Bone marrow (tissue), 2 donors: ENCODE measurements around the gene TEDC2.
A peak's percentile ranks its signal among the peaks of the same experiment; 100 is the strongest.
"Not testable (repeated sequence)": the region's sequence is repeated elsewhere in the genome, so short reads cannot be mapped to it uniquely, and the experiment has no call there.

Experiments
- DNase-seq, 2 donors: peaks; one replicate each; lab custom pipeline; 2025; lab: John Stamatoyannopoulos, UW

The TEDC2 gene

DNA sequence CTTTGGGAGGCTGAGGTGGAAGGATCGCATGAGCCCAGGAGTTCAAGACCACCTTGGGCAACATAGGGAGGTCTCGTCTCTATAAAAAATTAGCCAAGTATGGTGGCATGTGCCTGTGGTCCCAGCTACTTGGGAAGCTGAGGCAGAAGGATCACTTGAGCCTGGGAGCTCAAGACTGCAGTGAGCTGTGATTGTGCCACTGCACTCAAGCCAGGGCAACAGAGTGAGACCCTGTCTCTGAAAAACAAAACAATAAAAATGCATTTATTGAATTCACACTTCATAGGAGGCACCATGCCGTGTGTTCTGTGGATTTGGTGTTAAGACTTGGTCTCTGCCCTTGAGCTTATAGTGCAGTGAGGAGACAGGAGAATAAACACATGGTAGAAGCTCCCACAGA, 17.4 kb downstream of the TEDC2 start:
- DNase-seq: no peak

DNA sequence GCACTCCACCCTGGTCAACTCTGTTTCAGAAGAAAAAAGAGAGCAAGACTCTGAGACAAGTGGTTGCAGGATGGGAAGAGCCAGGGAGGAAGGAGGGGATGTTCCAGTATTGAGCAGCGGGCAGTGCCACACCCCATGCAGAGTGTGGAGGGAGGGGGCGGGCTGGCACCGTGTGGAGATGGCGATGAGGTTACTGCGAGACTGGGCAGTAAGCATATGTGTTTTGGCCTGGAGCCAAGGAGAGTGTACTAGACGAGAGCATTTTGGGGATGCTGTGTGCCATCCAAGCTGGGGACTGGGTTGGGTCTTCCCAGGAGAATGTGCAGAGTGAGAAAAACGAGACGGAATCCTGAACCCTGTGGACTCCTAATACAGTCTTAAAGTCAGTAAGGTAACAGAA, 18.4 kb downstream of the TEDC2 start:
- DNase-seq: no peak

DNA sequence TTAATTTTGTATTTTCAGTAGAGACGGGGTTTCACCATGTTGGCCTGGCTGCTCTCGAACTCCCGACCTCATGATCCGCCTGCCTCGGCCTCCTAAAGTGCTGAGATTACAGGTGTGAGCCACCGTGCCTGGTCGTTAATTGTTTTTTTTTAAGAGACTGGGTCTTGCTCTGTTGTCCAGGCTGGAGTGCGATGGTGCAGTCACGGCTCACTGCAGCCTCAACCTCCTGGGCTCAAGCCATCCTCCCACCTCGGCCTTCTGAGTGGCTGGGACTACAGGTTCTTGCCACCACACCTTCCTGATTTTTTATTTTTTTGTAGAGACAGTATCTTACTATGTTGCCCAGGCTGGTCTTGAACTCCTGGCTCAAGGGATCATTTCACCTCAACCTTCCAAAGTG, 20.1 kb downstream of the TEDC2 start:
- DNase-seq: not testable (repeated sequence)

GRCh38 chr16:2480948-2481347, 21.0 kb downstream of the TEDC2 start:
- no peak for DNase-seq

GRCh38 chr16:2481676-2482075, 21.8 kb downstream of the TEDC2 start:
- DNase-seq: no peak

DNA sequence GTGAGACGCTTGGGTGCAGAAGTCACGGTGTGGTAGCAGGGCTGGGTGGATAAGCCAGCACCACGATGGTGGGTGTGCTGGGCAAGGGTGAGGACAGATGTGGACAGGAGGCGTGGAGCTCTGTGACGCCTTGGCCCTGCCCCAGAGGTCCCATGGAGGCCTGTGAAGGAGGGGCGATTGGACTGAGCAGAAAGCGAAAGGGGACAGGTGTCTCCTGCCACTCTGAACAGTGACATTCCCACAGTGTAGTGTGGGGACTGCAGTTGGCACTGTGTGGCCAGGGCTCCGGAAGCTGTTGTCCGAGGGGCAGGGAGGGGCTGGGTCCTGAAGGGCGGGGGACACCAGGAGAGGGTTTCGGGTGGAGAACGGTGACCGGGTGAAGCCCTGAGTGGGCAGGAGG, 22.3 kb downstream of the TEDC2 start:
- no peak for DNase-seq

- DNase-seq: no peak
Measured at GRCh38 chr16:2482708-2483534, 23.0 kb downstream of the TEDC2 start.

DNA sequence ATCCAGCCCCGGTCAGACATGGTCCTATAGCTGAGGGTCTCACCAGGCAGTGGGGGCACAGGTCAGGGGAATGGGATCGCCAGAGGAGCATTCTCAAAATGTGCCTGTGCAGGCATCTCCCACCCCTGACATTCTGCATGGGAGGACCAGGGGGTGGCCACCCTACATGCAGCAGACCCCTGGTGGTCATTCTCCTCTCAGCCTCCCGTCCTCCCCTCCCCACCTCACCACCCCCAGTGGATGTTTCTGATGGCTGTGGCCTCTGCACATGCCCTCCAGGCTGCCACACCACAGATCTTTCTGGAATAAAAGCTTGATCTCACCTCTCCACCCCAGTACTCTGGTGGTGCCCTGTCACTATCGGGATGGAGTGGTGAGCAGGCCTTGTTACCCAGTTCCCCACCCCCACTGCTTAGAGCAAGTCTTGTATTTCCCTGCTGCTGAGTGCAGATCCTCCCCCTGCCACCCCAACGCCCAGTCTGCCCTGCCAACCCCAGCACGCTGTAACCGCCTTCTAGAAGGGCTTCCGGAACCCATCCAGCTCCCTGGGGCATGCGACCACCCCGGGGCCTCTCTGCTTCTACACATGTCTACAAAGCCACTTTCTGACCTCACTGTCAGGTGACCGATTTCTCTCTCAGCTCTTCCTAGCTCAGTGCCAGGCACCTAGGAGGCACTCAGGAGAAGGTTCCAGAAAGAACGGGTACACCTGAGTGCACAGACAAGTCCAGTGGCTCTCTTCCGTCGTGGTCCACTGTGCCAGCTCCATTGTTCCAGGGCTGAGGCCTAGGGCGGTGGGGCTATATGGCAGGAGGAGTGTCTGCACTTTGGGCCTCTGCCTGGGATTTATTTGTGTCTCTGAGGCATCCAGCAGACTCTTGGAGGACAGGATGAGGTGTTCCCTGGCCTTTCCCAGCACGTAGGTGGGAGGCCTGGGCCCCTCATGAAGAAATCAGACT, 24.3 kb downstream of the TEDC2 start:
- no peak for DNase-seq

DNA sequence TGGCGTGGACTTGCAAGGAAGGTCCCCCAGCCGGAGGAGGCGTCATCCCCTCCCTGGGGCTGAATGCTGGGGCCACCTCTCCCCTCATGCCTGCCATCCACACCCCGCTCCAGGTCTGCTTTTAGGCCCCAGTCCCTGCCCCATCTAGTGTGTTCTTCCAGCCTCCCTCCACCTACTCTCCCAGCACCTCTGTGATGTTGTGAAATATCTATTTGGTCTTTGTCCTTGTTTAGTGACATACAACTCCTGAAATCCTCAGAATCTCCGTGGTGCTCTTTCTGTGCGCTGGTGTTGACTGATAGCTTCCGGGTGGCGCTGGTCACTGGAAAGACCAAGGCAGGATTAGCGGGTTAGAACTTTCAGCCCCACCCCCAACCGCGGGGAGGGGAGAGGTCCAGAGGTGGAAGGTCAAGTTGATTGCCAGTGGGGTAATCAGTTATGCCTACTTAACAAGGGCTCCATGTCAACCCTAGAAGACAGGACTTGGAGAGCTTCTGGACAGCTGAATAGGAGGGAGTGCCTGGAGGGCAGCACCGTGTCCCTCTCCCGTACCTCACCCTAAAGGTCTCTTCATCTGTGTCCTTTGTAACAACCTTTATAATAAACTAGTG, 25.1 kb downstream of the TEDC2 start:
- no peak for DNase-seq

DNA sequence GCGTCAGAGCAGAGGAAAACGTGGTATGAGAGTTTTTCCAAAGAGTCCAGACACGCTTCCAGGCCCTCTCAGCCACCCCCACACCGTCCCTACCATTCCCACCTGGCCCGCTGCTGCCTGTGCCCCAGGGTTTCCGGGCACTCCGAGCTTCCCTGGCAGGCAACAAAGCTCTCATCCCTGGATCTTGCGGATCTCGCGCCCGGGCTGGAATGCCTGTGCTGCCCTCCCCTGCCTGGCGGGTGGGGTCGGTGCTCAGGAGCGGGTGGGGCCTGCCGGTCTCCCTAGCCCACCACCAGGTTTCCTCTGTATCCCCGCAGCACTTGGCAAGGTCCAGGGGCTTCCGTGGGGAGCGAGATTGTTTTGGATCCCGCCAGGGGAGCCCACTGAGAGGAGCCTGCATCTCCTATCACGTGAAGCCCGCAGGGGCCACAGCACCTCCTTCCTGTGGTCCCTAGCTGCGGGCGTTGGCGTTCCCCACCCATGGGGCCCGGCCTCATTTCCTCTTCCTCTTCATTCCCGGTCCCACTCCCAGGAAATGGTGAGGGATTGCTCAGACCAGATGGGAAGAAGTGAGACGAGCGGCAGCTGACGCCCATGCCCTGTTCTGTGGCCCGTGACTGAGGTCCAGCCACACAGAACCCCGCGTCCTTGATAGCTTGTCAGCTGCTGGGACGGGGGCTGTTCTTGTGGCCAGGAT, 26.1 kb downstream of the TEDC2 start:
- no peak for DNase-seq

DNA sequence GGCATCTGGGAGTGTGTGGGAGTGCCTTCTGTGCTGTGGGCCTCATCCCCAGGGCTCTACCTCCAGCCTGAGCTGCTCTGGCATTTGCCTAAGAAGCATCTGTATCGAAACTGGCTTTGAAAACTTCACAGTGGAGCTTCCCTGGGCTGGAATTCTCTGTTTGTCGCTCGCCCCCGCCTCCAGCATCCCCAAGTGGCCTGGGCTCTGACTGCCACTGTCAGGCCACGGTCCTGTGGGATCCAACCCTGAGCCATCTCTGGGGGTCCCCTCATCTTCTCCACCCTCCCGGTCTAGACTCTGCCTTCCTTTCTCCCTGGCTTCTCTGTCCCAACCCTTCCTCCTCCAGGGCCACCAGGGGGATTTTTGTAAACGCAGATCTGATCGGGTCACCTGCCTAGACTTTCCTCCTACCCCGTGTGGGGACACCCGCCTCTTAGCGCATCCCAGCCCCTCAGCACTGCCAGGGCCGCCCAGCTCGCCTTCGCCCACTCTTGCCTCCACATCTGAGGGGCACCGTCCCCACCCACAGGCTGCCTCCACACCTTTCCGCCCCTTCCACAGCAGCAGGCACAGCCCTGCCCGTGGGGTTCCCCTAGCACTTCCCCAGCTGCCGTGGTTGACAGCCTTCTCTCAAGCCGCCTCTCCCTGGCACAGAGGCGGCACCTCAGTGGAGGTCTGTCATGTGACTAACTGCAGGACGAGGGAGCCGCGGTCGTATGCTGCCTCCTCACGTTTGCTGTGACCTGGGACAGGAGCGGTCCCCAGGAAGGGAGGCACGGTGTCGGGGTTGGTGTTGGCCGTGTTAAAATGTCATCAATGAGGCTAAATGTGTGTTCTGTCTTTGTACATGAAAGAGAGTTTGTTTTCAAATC, 27.0 kb downstream of the TEDC2 start:
- no peak for DNase-seq

- no peak for DNase-seq
Measured at GRCh38 chr16:2487517-2487842, 27.6 kb downstream of the TEDC2 start.

DNA sequence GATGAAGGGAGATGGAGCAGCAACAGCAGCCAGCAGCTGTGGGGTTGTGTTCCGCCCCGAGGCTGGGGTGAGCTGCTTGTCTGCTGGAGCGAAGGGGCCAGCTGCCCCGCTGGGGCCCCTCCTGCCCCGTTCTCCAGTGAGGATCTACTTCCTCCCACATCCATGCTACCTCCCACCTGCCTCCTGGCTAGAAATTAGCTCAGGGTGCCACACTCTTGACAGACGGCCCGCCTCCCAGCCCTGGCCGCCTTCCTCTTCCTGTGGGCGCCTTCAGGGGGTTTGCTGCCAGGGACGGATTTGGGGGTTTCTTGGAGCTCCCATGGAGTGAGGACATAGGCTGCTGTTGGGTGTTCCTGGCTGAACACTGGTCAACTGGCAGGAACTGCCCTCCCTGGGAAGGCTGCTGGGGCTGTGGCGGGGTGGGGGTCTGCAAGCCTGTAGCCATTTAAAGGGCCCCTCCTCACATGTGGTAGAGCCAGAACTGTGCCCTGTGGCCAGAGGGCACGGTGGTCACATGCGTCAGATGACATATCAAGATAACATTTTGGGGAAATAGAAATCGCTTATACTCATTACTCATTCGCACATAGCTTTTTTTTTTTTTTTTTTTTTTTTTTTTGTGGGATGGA, 28.1 kb downstream of the TEDC2 start:
- DNase-seq: peak; percentile 32 to 69

- no peak for DNase-seq
Measured at GRCh38 chr16:2489581-2489980, 29.7 kb downstream of the TEDC2 start.

GRCh38 chr16:2490190-2491105, 30.5 kb downstream of the TEDC2 start:
- DNase-seq: no peak

- no peak for DNase-seq
Measured at GRCh38 chr16:2492292-2492691, 32.4 kb downstream of the TEDC2 start.

DNA sequence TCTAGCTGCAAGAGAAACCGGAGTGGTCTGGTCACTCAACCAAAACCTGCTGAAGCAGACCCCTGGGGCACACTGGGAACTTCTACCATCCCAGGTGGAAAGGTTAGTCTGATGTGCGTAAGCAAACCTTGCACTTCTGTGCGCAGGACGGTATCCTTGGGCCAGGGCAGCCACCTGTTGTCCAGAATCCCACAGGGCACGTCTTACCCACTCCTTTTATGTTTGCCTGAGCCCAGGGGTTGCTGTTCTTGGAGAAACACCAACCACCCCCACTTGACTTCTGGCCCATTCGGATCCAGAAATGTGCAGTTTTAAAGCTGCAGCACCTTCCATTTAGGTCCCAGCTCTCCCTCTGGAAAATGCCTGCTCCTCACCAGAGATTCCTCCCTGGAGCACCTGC, 33.7 kb downstream of the TEDC2 start:
- no peak for DNase-seq

GRCh38 chr16:2494616-2495015, 34.7 kb downstream of the TEDC2 start:
- DNase-seq: no peak

GRCh38 chr16:2495041-2495440, 35.1 kb downstream of the TEDC2 start:
- DNase-seq: no peak
